GM23248 (cell line): ENCODE results near the gene TP53I3.

Experiments
- EZH2 ChIP-seq: fragments of 200-600 bp; sonication (generic); IDR thresholded peaks from 2 replicates; pipeline ENCODE4 v1.6.1; 2018; ENCODE audit warnings: antibody characterized with exemption, mild to moderate bottlenecking; ENCODE audit not compliant: insufficient read depth, poor library complexity, severe bottlenecking
- EZH2phosphoT487 ChIP-seq: fragments of 200-600 bp; sonication (generic); IDR thresholded peaks from 2 replicates; pipeline ENCODE4 v1.6.1; 2018; ENCODE audit warnings: antibody characterized with exemption, moderate library complexity, mild to moderate bottlenecking, low read depth; ENCODE audit not compliant: insufficient read depth

DNA sequence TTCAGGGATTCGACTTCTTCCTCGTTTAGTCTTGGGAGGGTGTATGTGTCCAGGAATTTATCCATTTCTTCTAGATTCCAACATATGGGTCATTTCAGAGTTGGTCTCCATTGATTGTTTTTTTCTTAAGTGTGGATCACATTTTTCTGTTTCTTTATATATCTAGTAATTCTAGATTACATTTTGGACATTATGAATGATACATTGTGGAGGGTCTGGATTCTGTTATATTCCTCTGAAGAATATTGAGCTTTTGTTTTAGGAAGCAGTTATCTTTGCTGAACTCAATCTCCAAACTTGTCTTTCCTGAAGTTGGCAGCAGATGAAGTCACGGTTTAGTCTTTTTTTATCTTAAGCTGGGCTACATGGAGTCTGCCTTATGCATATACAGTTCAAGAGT lies 47.9 kb upstream of the TP53I3 start:
- TF ChIP-seq EZH2 (no peak), EZH2phosphoT487 (no peak)
